GM15510 (cell line): ENCODE data around the gene SCFD2.

ENCODE experiments used
- POLR2A ChIP-seq: IDR thresholded peaks from 3 replicates; pipeline ENCODE4 v1.6.1; 2011; ENCODE audit warnings: borderline replicate concordance; ENCODE audit not compliant: insufficient read length; ENCODE audit errors: extremely low read depth

The SCFD2 gene

DNA sequence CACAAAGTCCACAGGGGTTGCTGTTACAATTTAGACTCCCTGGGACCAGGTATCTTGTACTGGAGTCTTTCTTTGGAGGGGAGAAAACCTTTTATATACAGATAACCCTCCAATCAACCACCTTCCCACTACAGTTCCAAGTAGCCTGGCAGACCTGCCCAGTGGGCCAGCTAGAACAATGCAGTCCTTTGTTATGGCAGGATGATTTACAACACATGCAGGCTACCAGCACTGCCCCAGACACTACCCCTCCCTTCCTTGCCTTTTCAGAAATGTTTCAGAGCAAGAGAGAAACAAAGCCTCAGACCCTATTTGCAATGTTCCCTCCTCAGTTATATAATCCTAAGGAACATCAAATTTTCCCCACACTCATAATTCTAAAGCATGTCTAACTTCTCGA lies 492.7 kb downstream of the SCFD2 start:
- TF ChIP-seq POLR2A, result no peak

GRCh38 chr4:52870225-52870624 lies 495.6 kb downstream of the SCFD2 start:
- TF ChIP-seq POLR2A, result no peak

DNA sequence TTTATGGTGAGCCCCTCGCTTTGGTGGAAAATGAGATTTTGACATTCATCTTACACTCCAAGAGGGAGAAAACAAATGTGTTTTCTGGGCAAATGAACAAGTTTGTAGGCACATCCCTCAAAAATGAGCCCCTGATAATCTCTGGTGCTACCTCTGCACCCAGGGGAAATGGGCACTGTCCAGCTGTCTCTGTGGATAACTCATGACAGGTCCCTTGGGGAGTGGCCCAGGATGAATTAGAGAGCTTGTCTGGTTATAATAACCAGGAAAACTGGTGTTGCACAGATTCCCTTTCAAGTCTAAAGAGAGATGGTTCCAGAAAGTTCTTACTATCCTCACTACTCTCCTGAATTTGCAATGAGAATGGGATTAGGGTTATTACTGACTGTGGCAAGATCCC lies 496.2 kb downstream of the SCFD2 start:
- TF ChIP-seq POLR2A, result no peak

- no peak for TF ChIP-seq POLR2A
Measured at GRCh38 chr4:52869196-52869595, 496.7 kb downstream of the SCFD2 start.

- no peak for TF ChIP-seq POLR2A
Measured at GRCh38 chr4:52868133-52868532, 497.7 kb downstream of the SCFD2 start.

GRCh38 chr4:52867163-52867562 lies 498.7 kb downstream of the SCFD2 start:
- no peak for TF ChIP-seq POLR2A

DNA sequence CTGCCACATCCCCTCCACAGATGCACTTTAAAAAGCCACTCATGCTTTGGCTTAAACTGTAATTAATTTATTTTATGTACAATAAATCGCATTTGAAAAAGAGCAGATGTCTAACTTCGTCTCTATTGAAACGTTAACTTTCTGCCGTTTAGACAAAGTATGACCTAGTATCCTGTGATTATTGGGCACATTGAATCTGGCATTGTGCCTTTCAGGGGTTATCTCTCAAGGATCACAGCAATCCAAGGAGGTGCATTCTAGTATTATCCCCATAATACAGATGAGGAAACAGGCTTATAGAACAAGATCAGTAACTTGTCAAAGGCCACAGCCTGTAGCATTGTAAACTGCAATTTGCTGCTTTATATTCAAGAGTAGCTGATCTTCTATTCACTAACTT lies 499.1 kb downstream of the SCFD2 start:
- TF ChIP-seq POLR2A, result no peak

- no peak for TF ChIP-seq POLR2A
Measured at GRCh38 chr4:52865300-52865699, 500.6 kb downstream of the SCFD2 start.

GRCh38 chr4:52864793-52865192 lies 501.1 kb downstream of the SCFD2 start:
- TF ChIP-seq POLR2A, result no peak

- no peak for TF ChIP-seq POLR2A
Measured at GRCh38 chr4:52863324-52863723, 502.5 kb downstream of the SCFD2 start.

DNA sequence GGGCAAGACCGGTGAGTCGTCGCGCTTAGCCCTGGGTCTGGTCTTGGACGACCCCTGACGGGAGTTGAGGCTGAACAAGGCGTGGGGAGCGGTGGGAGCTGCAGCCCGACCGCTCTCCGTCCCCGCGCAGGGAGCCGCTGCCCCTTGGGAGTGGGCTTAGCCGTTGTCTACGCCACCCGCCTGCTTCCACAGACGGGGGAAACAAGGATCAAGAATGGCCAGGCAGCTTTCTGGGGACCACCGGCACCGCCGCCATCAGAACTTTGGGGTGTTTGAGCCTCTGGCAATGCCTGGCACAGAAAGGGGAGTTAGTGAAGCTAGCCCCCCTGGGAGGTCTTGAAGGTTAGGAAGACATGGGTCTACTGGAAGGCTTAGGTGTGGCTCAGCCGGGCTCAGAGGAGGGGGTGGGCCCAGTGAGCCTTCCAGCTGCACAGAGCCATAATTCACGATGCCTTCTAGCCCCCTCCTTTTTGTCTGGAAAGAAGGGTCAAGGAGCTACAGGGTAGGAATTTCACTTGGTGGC lies 503.2 kb downstream of the SCFD2 start:
- TF ChIP-seq POLR2A, result no peak

- TF ChIP-seq POLR2A, result peak; percentile 34
Measured at GRCh38 chr4:52861879-52862616, 503.8 kb downstream of the SCFD2 start, which contains the start of gene RASL11B. Gene RASL11B, plus strand, starts transcription at chr4:52862317. Its CDS starts 191 bp downstream, at chr4:52862508.

GRCh38 chr4:52861171-52861823 lies 504.6 kb downstream of the SCFD2 start:
- TF ChIP-seq POLR2A, result no peak

DNA sequence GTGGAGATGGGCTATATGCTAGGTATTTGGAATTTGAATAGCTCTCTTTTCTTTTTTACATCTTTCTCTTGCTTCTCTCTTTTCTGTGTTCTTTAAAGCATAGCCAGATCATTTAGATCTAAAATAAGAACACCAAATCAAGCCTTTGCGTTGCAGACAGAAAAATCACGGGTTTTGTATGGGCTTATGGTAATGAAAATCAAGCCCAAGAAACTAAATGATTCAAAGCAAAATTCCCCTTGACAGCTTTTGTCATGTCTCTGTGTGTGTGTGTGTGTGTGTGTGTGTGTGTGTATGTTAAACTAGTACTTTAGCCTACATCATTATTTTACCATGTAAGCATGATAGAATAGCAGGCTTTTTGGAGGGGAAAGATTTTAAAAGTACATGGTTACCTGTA lies 505.5 kb downstream of the SCFD2 start:
- TF ChIP-seq POLR2A, result no peak

DNA sequence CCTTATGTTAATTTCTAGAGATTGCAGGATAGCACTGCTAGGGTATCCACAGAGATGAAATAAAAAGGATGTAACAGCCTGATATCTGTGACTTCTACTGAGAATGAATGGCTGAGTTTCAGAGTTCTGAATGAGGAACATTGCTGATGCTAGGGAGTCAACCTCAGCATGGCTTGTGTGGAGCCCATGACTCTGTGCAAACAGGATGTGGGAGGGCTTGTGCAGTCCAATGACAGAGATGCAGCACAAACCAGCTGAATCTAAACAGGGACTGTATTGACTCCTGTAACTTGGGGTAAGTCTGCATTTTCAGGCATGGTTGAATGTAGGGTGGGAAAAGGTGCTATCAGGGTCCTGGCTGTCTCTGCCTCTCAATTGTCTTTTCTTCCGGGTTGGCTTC lies 509.1 kb downstream of the SCFD2 start:
- TF ChIP-seq POLR2A, result no peak

DNA sequence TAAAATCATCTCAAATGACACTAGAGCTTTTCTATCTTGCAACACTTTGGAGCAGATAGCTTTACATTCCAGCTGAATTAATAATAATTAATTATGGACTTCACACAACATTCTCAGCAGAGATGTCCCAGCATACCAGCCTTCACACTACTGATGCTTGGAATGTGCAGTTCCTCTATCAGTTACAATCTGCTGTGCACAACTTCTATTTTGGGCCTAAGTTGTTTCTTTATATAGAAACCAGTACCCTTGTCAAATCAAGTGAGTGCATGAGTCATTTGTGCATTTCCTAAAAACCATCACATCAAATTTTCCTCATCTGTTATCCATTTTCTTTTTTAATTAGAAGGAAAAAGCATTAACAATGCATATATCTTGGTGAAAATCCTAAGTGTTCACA lies 512.5 kb downstream of the SCFD2 start:
- no peak for TF ChIP-seq POLR2A
